LNCAP (cell line): ENCODE measurements around the gene SAC3D1.

Source experiments
- TF ChIP-seq, protein P1 (sequence below): fragments of 450-650 bp; IDR thresholded peaks from 2 replicates; pipeline ENCODE4 v1.5.1; 2017; ENCODE audit warnings: mild to moderate bottlenecking

SAC3D1 gene

DNA sequence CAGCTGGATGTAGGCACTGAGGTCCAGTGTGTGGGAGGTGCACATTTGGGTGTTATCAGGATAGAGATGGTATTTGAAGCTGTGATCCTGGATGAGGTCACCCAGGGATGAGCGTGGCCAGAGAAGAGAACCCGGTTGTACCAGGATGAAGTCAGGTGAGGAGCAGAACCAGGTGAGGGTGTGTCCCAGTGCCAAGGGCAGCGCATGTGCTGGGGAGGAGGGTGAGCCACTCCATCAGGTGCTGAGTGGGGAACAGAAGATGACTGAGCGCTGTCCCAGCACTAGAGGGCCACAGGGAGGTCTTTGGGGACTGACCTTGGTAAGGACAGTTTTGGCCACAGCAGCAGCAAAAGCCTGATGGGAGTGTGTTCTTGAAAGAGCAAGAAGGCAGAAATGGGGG lies 24.3 kb upstream of the SAC3D1 start:
- TF ChIP-seq, protein P1, sequence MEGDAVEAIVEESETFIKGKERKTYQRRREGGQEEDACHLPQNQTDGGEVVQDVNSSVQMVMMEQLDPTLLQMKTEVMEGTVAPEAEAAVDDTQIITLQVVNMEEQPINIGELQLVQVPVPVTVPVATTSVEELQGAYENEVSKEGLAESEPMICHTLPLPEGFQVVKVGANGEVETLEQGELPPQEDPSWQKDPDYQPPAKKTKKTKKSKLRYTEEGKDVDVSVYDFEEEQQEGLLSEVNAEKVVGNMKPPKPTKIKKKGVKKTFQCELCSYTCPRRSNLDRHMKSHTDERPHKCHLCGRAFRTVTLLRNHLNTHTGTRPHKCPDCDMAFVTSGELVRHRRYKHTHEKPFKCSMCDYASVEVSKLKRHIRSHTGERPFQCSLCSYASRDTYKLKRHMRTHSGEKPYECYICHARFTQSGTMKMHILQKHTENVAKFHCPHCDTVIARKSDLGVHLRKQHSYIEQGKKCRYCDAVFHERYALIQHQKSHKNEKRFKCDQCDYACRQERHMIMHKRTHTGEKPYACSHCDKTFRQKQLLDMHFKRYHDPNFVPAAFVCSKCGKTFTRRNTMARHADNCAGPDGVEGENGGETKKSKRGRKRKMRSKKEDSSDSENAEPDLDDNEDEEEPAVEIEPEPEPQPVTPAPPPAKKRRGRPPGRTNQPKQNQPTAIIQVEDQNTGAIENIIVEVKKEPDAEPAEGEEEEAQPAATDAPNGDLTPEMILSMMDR = no peak

DNA sequence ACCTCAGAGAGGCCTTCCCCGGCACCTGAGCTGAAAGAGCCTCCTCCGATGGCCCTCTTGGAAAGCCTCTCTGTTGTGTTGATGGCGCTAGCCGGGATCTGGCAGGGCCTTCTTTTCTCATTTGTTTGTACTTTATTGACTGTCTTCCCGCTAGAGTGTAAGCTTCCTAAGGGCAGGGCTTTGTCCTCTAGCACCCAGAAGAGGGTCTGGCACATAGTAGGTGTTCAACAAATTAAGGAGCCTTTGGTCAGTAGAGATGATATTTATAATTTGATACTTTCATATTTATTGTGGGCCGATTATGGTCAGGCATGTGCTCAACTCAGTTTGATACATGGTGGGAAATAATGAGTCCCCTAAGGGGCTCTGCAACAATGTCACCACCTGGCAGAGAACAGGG lies 23.1 kb upstream of the SAC3D1 start:
- TF ChIP-seq, protein P1 = no peak

DNA sequence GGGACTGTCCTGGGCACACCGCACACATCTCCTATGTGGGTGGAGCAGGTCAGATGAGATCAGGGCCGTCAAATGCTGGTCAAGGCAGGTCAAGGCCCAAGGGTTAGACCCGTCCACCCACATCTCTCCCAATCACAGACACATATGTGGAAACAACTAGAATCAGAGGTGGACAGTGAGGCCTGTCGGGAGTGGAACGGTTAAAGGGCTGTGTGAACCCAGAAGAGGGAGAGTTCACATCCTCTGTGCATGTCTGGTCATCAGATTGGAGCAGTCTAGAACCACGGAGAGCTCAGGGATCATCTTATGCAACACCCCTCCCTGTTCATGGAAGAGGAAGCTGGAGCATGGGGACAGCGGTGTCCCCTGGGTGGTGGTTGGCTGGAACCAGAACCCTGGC lies 21.2 kb upstream of the SAC3D1 start:
- TF ChIP-seq, protein P1 = no peak

DNA sequence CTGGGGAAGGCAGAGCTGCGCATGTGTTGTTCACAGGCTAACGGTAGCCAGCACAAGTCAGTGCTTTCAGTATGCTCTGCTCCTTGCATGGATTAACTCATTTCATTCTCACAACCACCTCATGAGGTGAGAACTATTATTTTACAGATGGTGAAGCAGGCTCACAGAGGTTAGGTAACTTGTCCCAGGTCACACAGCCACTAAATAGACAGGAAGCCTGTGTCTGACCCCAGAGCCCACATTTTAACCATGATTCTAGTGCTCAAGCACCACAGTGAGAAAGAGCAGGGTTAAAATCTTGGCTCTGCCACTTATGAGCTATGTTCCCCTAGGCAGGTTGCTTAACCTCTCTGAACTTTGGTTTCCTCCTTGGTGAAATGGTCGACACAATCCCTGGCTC lies 20.0 kb upstream of the SAC3D1 start:
- TF ChIP-seq, protein P1 = no peak

DNA sequence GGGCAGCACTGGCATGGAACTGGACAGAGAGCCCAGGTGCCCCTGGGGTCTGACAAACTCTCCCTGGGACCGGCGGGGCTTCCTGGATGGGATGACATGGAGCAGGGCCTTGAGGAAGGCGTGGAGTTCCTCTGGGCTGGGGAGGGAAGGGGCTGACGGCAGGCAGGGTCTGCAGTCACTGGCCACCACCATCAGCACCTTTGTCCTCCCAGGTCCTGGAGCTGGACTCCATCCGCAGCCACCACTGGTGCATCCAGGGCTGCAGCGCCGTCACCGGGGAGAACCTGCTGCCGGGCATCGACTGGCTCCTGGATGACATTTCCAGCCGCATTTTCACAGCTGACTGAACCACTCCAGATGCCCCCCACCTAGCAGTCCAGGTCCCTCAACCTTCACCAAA lies 19.5 kb upstream of the SAC3D1 start:
- TF ChIP-seq, protein P1 = no peak

DNA sequence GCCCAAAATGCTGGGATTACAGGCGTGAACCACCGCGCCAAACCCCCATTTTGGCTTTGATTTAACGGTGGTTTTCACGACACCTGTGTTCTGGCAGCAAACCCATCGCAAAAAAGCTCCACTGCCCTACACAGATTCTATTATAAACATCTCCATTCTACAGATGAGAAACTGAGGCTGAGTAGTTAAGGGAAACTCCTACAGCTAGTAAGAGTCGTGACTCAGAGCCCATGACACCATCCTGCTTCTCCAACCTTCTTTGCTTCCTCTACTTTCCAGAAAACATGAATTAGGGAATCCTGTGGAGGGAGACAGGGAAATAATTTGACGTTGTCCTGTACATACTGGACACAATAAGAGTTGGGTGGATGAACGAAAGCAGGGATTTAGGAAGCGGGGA lies 14.2 kb upstream of the SAC3D1 start:
- TF ChIP-seq, protein P1 = no peak

DNA sequence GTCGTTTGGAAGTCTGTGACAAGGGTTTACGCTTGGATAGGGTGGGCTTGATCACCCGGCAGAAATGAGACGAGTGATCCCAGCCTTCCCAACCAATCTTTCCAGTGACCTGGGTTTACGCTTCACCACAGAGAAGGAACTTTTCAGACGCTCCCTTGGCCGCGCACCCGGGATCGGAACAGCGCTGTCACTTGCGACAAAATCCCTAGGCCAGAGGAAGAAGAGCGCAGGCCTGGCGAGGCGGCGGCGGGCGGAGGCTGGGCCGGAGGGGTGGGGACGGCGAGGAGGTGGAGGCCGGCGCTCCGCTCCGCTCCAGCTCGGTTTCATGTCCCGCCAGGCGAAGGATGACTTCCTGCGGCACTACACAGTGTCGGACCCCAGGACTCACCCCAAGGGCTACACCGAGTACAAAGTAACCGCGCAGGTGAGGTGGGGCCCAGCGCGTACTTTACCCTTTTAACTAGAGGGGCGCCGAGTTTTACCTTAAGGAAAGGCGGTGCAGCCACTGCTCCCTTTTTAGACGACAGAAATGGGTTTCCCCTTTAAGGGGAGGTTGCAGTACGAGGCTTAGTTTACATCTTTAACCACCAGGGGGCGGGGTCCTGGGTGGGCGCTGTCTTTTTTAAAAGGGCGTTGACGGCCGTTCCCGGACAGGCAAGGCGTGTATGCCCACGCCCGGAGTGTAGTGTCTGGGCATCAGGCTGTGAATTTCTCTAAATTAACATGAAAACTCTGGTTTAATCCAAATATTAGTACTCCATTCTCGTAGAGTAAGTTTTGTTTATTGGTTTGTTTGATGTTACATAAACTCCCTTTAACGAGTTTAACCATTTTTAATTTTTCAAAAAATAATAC lies 13.6 kb upstream of the SAC3D1 start, which contains the start of gene SNX15:
Gene SNX15 (plus strand): TSS at position 227 of the 855 bp plus-strand sequence. CDS start 99 bp downstream, at position 326.
- TF ChIP-seq, protein P1 = peak; percentile 42; the same call in 1 of the 2 replicates
